ENCODE results near the gene GGT7.

GGT7 gene

GRCh38 chr20:34829191-34829590 lies 43.5 kb downstream of the GGT7 start:
- H4K20me1 ChIP-seq (ENCODE audit: insufficient read depth, low read length) = no peaks in the 10 kb centered on the region
- no peak overlapping the region for H2AFZ ChIP-seq (ENCODE audit: low read length)
- no peaks in the 10 kb centered on the region for H3F3A ChIP-seq (ENCODE audit: insufficient read depth, low read length)
- H3K27ac ChIP-seq (ENCODE audit: low read depth, low read length, poor library complexity, severe bottlenecking) = no peak overlapping the region
- peak; percentile 9; the same call in 1 of the 2 replicates for TF ChIP-seq CTCF (IDR thresholded peaks at IDR 0.05; ENCODE audit: low read length)
- TF ChIP-seq EZH2 (IDR thresholded peaks at IDR 0.05; ENCODE audit: borderline replicate concordance, low read length) = no peak
- H3K4me2 ChIP-seq (ENCODE audit: low read length) = no peak overlapping the region
- H3K36me3 ChIP-seq (ENCODE audit: insufficient read depth, low read length) = no peaks in the 10 kb centered on the region
- no peaks in the 10 kb centered on the region for H3K27me3 ChIP-seq (ENCODE audit: insufficient read depth, low read length)
- peaks cover 11% of the 10 kb centered on the region for H3K4me1 ChIP-seq (ENCODE audit: insufficient read depth, low read length, severe bottlenecking)
- no peak overlapping the region for H3K4me3 ChIP-seq (ENCODE audit: low read depth, low read length, poor library complexity, severe bottlenecking)
- H3K9me3 ChIP-seq (ENCODE audit: low read length) = no peaks in the 10 kb centered on the region
- peaks cover 7% of the 10 kb centered on the region for H3K79me2 ChIP-seq (ENCODE audit: insufficient read depth, low read length)
- H3K9me2 ChIP-seq (ENCODE audit: low read depth, low read length) = no peaks in the 10 kb centered on the region
- no peak overlapping the region for H3K9ac ChIP-seq (ENCODE audit: low read length)

- Histone ChIP-seq H2AFZ (ENCODE audit: low read length) (peak within 1 kb of the TSS; percentile 94; the same call in 1 of the 2 replicates), H3K27me3 (ENCODE audit: insufficient read depth, low read length) (no peaks in the 10 kb centered on the region), H3K9me3 (ENCODE audit: low read length) (no peaks in the 10 kb centered on the region), H3K36me3 (ENCODE audit: insufficient read depth, low read length) (no peaks in the 10 kb centered on the region), H3K4me2 (ENCODE audit: low read length) (peak within 1 kb of the TSS; percentile 100), H3K4me3 (ENCODE audit: low read depth, low read length, poor library complexity, severe bottlenecking) (peak within 1 kb of the TSS; percentile 88), H3K4me1 (ENCODE audit: insufficient read depth, low read length, severe bottlenecking) (peaks cover 24% of the 10 kb centered on the region), H3K9ac (ENCODE audit: low read length) (peak within 1 kb of the TSS; percentile 84), H3K9me2 (ENCODE audit: low read depth, low read length) (no peaks in the 10 kb centered on the region), H3F3A (ENCODE audit: insufficient read depth, low read length) (no peaks in the 10 kb centered on the region), H3K79me2 (ENCODE audit: insufficient read depth, low read length) (peaks cover 39% of the 10 kb centered on the region), H3K27ac (ENCODE audit: low read depth, low read length, poor library complexity, severe bottlenecking) (peak within 1 kb of the TSS; percentile 57), H4K20me1 (ENCODE audit: insufficient read depth, low read length) (no peaks in the 10 kb centered on the region)
- TF ChIP-seq CTCF (IDR thresholded peaks at IDR 0.05; ENCODE audit: low read length) (no peak), EZH2 (IDR thresholded peaks at IDR 0.05; ENCODE audit: borderline replicate concordance, low read length) (no peak)
These were observed 46.9 kb downstream of the GGT7 start, which contains the start of gene NCOA6 for GRCh38 chr20:34825530-34826362. Gene NCOA6 (minus strand): TSS chr20:34825651. CDS start chr20:34782355, 43,296 bp downstream.

GRCh38 chr20:34824806-34825529 lies 47.7 kb downstream of the GGT7 start:
- TF ChIP-seq CTCF (IDR thresholded peaks at IDR 0.05; ENCODE audit: low read length) = peak; percentile 23; the same call in 1 of the 2 replicates
- no peak for TF ChIP-seq EZH2 (IDR thresholded peaks at IDR 0.05; ENCODE audit: borderline replicate concordance, low read length)

More at GRCh38 chr20:34824806-34825529, 47.7 kb downstream of the GGT7 start:
- Histone ChIP-seq H3K9me3 (ENCODE audit: low read length) (no peaks in the 10 kb centered on the region), H4K20me1 (ENCODE audit: insufficient read depth, low read length) (no peaks in the 10 kb centered on the region), H3K79me2 (ENCODE audit: insufficient read depth, low read length) (peaks cover 42% of the 10 kb centered on the region), H3K4me2 (ENCODE audit: low read length) (peak overlapping the region; percentile 76), H3K36me3 (ENCODE audit: insufficient read depth, low read length) (no peaks in the 10 kb centered on the region), H3K27ac (ENCODE audit: low read depth, low read length, poor library complexity, severe bottlenecking) (peak overlapping the region; percentile 57), H3K27me3 (ENCODE audit: insufficient read depth, low read length) (no peaks in the 10 kb centered on the region), H2AFZ (ENCODE audit: low read length) (no peak overlapping the region), H3K9me2 (ENCODE audit: low read depth, low read length) (no peaks in the 10 kb centered on the region), H3F3A (ENCODE audit: insufficient read depth, low read length) (no peaks in the 10 kb centered on the region), H3K4me3 (ENCODE audit: low read depth, low read length, poor library complexity, severe bottlenecking) (peak overlapping the region; percentile 88), H3K4me1 (ENCODE audit: insufficient read depth, low read length, severe bottlenecking) (peaks cover 24% of the 10 kb centered on the region), H3K9ac (ENCODE audit: low read length) (peak overlapping the region; percentile 84)

All from OCI-LY1 (cell line).